Kidney epithelial cell (primary cell): ENCODE data around the gene DUSP22. TPM values are rescaled to one million over a fixed set of nuclear protein-coding genes. Genes with fewer than 3 reads are reported as not detected.

Experiments
- DNase-seq: peaks from one replicate; pipeline ENCODE4 v3.0.0-alpha.2; 2010; ENCODE audit warnings: low read depth
- H3K27me3 ChIP-seq: 2 replicates; pipeline ENCODE4 v1.6.0; 2011; ENCODE audit warnings: low read length; ENCODE audit not compliant: control insufficient read depth, insufficient read depth
- H3K36me3 ChIP-seq: 2 replicates; pipeline ENCODE4 v1.5.1; 2011; ENCODE audit warnings: low read length; ENCODE audit not compliant: control insufficient read depth, insufficient read depth
- H3K4me3 ChIP-seq: 2 replicates; pipeline ENCODE4 v1.5.1; 2011; ENCODE audit warnings: low read depth, mild to moderate bottlenecking, control low read depth, low read length
- total RNA-seq: library from RNA; depleted of rRNA; stranded (reverse); fragments of >200 nt; gene quantifications from 2 replicates; pipeline ENCODE4 v1.2.3, GENCODE V29; 2015
- TF ChIP-seq, protein P1 (sequence below): IDR thresholded peaks from 2 replicates; pipeline ENCODE4 v1.5.1; 2011; ENCODE audit warnings: mild to moderate bottlenecking, moderate library complexity, low read length, control low read depth, inconsistent platforms; ENCODE audit not compliant: insufficient read depth, poor library complexity, severe bottlenecking

DUSP22 gene
- total RNA-seq, 1 donor from 2014 or later, result 35.9 TPM

DNA sequence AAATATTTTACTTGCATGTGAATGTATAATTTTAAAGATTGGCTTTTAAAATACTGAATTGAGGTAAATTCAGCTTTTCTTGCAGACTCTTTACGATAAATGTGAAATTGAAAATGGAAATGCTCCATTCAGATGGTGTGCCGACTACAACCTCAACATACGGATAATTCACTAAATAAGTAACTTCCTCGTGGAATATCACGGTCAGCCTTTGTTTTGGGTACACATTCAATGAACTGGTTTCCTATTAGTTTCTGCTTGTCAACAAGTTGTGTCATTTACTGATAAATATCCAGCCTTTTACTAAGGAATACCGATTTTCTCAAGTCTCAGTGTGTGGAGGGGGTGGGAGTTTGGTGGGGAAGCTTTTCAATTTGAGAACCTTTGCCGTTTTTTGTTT is 96.9 kb downstream of the DUSP22 start:
- TF ChIP-seq, protein P1, sequence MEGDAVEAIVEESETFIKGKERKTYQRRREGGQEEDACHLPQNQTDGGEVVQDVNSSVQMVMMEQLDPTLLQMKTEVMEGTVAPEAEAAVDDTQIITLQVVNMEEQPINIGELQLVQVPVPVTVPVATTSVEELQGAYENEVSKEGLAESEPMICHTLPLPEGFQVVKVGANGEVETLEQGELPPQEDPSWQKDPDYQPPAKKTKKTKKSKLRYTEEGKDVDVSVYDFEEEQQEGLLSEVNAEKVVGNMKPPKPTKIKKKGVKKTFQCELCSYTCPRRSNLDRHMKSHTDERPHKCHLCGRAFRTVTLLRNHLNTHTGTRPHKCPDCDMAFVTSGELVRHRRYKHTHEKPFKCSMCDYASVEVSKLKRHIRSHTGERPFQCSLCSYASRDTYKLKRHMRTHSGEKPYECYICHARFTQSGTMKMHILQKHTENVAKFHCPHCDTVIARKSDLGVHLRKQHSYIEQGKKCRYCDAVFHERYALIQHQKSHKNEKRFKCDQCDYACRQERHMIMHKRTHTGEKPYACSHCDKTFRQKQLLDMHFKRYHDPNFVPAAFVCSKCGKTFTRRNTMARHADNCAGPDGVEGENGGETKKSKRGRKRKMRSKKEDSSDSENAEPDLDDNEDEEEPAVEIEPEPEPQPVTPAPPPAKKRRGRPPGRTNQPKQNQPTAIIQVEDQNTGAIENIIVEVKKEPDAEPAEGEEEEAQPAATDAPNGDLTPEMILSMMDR, result no peak
- Histone ChIP-seq H3K27me3 (peaks cover 66% of the 10 kb centered on the region), H3K36me3 (no peaks in the 10 kb centered on the region), H3K4me3 (no peak overlapping the region)
- no peak for DNase-seq

DNA sequence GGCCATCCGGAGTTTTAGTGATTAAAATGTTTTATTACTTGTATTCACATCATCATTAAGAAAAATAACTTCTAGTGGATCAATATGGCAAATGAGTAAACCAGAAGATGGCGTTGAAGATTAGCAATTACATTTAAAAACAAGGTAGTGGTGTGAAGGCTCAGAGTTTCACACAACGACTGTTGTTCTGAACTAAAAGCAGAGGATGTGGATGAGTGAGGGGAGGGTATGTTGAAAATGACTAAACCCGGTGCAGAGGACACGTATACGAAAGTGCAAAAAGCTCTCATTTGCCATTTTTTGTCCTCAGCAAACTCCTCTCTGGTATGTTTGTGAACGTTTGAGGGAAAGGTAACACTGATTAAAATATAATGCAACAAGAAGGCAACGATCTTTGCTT is 97.3 kb downstream of the DUSP22 start:
- Histone ChIP-seq H3K36me3 (no peaks in the 10 kb centered on the region), H3K4me3 (no peak overlapping the region), H3K27me3 (peaks cover 68% of the 10 kb centered on the region)
- TF ChIP-seq, protein P1, result no peak
- no peak for DNase-seq

DNA sequence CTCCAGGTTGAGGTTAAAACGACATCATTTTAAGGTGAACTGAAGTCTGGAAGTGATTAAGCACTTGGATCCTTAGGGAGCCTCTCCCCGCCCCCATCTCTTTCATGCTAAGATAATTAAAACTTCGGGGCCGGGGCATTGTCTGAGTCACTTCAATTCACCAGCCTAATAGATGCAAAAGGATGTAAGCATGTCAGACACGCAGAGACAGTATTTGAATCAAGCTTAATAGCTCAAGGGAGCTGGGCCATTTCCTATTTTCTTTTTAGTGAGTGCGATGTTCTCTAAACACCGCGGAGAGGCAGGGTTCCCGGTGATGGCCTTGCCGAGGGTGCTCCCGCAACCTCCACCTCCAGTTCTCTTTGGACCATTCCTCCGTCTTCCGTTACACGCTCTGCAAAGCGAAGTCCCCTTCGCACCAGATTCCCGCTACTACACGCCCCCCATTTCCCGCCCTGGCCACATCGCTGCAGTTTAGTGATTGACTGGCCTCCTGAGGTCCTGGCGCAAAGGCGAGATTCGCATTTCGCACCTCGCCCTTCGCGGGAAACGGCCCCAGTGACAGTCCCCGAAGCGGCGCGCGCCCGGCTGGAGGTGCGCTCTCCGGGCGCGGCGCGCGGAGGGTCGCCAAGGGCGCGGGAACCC is 98.7 kb downstream of the DUSP22 start:
- Histone ChIP-seq H3K4me3 (no peak overlapping the region), H3K36me3 (no peaks in the 10 kb centered on the region), H3K27me3 (peaks cover 70% of the 10 kb centered on the region)
- TF ChIP-seq, protein P1, result no peak
- no peak for DNase-seq

DNA sequence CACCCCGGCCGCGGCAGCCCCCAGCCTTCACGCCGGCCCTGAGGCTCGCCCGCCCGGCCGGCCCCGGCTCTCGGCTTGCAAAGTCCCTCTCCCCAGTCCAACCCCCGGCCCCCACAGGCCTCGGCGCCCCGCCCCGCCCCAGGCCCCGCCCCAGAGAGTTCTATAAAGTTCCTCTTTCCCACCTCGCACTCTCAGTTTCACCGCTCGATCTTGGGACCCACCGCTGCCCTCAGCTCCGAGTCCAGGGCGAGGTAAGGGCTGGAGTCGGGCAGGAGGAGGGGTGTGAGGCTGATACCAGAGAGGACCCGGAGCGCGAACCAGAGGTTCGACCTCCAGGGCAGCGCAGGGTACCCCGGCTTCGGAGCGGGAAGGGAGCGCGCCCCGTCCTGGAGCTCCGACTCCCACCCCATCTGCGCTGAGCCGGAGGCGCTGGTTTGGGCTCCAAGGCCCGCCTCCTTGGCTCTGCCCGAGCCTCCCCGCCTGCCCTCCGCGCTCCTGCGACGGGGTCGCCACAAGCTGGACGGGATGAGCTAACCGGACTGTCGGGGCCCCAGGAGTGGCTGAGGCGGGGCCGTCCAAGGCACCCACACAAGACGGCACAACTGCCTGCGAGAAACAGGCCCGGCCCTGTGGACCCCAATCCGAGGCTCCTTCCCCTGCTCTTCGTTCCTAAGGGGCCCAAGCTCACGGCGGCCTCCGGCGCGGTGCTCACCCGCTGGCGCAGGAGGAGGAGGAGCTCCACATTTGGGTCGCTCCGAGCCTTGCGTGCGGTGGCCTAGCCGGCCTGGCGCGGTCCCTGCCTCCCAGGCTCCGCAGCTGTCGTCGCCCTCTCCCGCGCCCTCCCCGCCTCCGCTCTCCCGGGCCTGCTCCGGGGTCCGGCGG is 99.5 kb downstream of the DUSP22 start, which contains the start of gene IRF4:
Gene IRF4, plus strand, starts transcription at position 194 of the 882 bp plus-strand sequence. CDS start 1,401 bp downstream, outside the sequence.
- TF ChIP-seq, protein P1, result no peak
- no peak for DNase-seq
- peaks cover 70% of the 10 kb centered on the region for H3K27me3 ChIP-seq
- H3K4me3 ChIP-seq, result peak within 1 kb of the TSS; percentile 17
- no peaks in the 10 kb centered on the region for H3K36me3 ChIP-seq

DNA sequence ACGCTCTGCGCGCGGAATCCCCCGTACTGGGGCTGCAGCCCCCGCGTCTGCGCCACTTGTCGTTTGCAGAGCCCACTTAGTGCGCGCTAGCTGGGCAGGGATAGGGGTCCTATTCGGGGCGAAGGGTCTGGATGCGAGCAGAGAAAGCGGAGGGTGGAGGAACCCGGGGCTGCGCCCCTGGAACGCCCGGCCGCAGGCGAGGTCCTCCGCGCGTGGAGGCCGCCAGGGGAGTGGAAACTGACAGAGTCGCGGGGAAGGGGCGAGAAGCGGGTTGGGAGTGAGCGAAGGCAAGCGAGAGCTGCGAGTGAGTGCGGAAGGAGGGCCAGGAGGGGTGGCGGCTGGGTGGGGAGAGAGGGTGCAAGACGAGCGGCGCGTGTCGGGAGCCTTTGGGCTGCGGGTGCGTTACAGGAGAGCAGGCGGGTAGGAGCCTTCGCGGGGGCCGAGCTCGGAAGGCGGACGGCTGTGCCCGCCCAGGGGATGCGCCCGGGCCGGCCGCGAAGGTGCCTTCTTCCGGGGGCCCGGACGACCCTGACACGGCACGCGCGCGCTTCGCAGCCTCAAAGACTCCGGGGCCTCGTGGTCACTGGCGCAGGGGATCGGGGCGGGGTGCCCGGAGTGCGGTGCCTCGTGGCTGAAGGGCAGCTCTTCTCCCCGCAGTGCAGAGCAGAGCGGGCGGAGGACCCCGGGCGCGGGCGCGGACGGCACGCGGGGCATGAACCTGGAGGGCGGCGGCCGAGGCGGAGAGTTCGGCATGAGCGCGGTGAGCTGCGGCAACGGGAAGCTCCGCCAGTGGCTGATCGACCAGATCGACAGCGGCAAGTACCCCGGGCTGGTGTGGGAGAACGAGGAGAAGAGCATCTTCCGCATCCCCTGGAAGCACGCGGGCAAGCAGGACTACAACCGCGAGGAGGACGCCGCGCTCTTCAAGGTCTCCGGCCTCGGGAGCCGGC is 100.4 kb downstream of the DUSP22 start:
- H3K27me3 ChIP-seq, result peaks cover 70% of the 10 kb centered on the region
- peak overlapping the region; percentile 4 for H3K4me3 ChIP-seq
- no peaks in the 10 kb centered on the region for H3K36me3 ChIP-seq
- TF ChIP-seq, protein P1, result no peak
- no peak for DNase-seq
